Activated CD8-positive, alpha-beta T cell treated with anti-CD3 and anti-CD28 coated beads for 36 hours (primary cell): ENCODE measurements around the gene GPC5. TPM values are rescaled to one million over a fixed set of nuclear protein-coding genes. Genes with fewer than 3 reads are reported as not detected.
"Not testable (repeated sequence)": the region's sequence is repeated elsewhere in the genome, so short reads cannot be mapped to it uniquely, and the experiment has no call there.

ENCODE experiments used
- ATAC-seq: fragments of 200-7000 bp; cut with Tn5 transposase; one replicate; pipeline ENCODE4 v1.10.0; 2021; ENCODE audit warnings: mild to moderate bottlenecking, moderate library complexity
- CTCF ChIA-PET: fragments of 350-600 bp; sonication (Branson Sonifier 250); formaldehyde crosslinking; loops from one replicate; lab custom pipeline; 2021; ENCODE audit warnings: antibody characterized with exemption; lab: Charles Lee
- POLR2A ChIA-PET: fragments of 350-600 bp; sonication (Branson Sonifier 250); formaldehyde crosslinking; loops from one replicate; lab custom pipeline; 2021; ENCODE audit warnings: antibody characterized with exemption; lab: Charles Lee
- DNase-seq: peaks from one replicate; pipeline ENCODE4 v3.0.0-alpha.2; 2020
- H3K27ac Mint-ChIP-seq: one replicate; pipeline ENCODE4 v1.8.0; 2021; ENCODE audit warnings: mild to moderate bottlenecking, mixed read lengths
- H3K27me3 Mint-ChIP-seq: one replicate; pipeline ENCODE4 v1.8.0; 2021; ENCODE audit warnings: mixed read lengths
- H3K36me3 Mint-ChIP-seq: one replicate; pipeline ENCODE4 v1.8.0; 2021; ENCODE audit warnings: low read depth, mixed read lengths
- H3K4me1 Mint-ChIP-seq: one replicate; pipeline ENCODE4 v1.8.0; 2021; ENCODE audit warnings: low read depth, mixed read lengths
- H3K4me3 Mint-ChIP-seq: one replicate; pipeline ENCODE4 v1.8.0; 2021; ENCODE audit warnings: mild to moderate bottlenecking, moderate library complexity, mixed read lengths
- H3K9me3 Mint-ChIP-seq: one replicate; pipeline ENCODE4 v1.8.0; 2021; ENCODE audit warnings: mixed read lengths
- intact Hi-C: fragments of 100-400 bp; cut with micrococcal nuclease; formaldehyde crosslinking; loops from one replicate; pipeline ENCODE4 v1.10.0; 2022
- total RNA-seq, 2 experiments: library from RNA; stranded (reverse); gene quantifications; one replicate each; pipeline ENCODE4 v1.2.3, GENCODE V29; 2021
- TF ChIP-seq, protein P1 (sequence below): fragments of 200-600 bp; IDR thresholded peaks from one replicate; pipeline ENCODE4 v1.8.0; 2022; ENCODE audit warnings: antibody characterized with exemption, mild to moderate bottlenecking

The GPC5 gene
- total RNA-seq, 2 experiments from 2014 or later, result 0.13 to 0.14 TPM

DNA sequence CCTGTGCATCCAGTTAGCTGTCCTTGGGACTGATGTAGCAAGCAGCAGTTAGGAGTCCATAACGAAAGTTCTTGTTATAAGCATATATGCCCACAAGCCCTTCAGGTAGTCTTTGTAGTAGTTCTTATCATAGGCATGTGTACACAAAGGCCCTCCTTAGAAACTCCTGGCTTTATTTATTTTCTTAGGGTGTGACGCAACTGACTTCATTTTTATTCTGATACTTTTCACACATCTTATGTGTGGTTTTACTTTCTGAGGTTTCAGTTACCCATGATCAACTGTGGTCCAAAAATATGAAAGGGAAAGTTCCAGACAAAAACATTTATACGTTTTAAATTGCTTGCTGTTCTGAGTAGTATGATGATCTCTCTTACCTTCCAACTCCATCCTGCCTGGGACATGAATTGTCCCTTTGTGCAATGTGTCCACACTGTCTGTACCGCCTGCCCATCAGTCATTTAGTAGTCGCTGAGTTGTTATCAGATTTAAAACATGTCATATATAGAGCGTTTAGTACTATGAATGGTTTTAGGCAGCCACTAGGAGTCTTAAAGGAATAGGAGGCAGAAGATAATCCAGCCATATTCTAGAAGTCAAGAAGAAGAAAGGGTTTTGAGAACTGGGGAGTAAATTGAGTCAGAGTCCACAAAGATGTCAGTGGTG, 19.4 kb downstream of the GPC5 start:
- no peak overlapping the region for H3K4me3 Mint-ChIP-seq
- ATAC-seq, result no peak

DNA sequence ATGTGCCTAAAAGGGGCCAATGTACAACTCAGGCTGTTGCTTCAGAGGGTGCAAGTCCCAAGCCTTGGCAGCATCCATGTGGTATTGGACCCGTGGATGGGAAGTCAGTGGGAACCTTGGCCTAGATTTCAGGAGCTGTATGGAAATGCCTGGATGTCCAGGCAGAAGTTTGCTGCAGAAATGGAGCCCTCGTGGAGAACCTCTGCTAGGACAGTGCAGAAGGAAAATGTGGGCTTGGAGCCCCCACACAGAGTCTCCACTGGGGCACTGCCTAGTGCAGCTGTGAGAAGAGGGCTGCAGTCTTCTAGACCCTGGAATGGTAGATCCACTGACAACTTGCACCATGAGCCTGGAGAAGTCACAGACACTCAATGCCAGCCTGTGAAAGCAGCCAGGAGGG, 28.5 kb downstream of the GPC5 start:
- CTCF ChIA-PET, result no interaction called here
- intact Hi-C loops, result no loop called here
- TF ChIP-seq, protein P1, sequence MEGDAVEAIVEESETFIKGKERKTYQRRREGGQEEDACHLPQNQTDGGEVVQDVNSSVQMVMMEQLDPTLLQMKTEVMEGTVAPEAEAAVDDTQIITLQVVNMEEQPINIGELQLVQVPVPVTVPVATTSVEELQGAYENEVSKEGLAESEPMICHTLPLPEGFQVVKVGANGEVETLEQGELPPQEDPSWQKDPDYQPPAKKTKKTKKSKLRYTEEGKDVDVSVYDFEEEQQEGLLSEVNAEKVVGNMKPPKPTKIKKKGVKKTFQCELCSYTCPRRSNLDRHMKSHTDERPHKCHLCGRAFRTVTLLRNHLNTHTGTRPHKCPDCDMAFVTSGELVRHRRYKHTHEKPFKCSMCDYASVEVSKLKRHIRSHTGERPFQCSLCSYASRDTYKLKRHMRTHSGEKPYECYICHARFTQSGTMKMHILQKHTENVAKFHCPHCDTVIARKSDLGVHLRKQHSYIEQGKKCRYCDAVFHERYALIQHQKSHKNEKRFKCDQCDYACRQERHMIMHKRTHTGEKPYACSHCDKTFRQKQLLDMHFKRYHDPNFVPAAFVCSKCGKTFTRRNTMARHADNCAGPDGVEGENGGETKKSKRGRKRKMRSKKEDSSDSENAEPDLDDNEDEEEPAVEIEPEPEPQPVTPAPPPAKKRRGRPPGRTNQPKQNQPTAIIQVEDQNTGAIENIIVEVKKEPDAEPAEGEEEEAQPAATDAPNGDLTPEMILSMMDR, result no peak

More for the DNA sequence above, 19.4 kb downstream of the GPC5 start:
- ChIA-PET CTCF (no interaction called here), POLR2A (no interaction called here)
- H3K27ac Mint-ChIP-seq, result no peak overlapping the region
- no peaks in the 10 kb centered on the region for H3K27me3 Mint-ChIP-seq
- DNase-seq, result no peak
- no peaks in the 10 kb centered on the region for H3K9me3 Mint-ChIP-seq
- TF ChIP-seq, protein P1, result no peak
- H3K36me3 Mint-ChIP-seq, result no peaks in the 10 kb centered on the region
- H3K4me1 Mint-ChIP-seq, result no peaks in the 10 kb centered on the region
- intact Hi-C loops, result no loop called here

DNA sequence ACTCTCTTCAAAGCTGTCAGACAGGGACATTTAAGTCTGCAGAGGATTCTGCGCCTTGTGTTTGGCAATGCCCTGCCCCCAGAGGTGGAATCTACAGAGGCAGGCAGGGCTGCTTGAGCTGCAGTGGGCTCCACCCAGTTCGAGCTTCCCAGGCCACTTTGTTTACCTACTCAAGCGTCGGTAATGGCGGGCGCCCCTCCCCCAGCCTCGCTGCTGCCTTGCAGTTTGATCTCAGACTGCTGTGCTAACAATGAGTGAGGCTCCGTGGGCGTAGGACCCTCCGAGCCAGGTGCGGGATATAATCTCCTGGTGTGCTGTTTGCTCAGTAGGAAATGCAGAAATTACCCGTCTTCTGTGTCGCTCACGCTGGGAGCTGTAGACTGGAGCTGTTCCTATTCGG, 40.3 kb downstream of the GPC5 start:
- intact Hi-C loops, H3K27ac Mint-ChIP-seq, DNase-seq, H3K9me3 Mint-ChIP-seq, H3K4me1 Mint-ChIP-seq, H3K4me3 Mint-ChIP-seq, H3K27me3 Mint-ChIP-seq, CTCF ChIA-PET, ATAC-seq, H3K36me3 Mint-ChIP-seq: not testable (repeated sequence)
- POLR2A ChIA-PET, result interaction anchor here (1.1 kb wide), 1 partner anchor 60 kb away, joined by 4 read pairs; no protein-coding TSS in a partner anchor

More for the DNA sequence above, 28.5 kb downstream of the GPC5 start:
- Mint-ChIP-seq H3K4me1 (no peaks in the 10 kb centered on the region), H3K4me3 (no peak overlapping the region), H3K36me3 (no peaks in the 10 kb centered on the region), H3K27ac (no peak overlapping the region), H3K27me3 (peaks cover 2% of the 10 kb centered on the region), H3K9me3 (peaks cover 10% of the 10 kb centered on the region)
- POLR2A ChIA-PET, result no interaction called here
- DNase-seq (no peak), ATAC-seq (no peak)

DNA sequence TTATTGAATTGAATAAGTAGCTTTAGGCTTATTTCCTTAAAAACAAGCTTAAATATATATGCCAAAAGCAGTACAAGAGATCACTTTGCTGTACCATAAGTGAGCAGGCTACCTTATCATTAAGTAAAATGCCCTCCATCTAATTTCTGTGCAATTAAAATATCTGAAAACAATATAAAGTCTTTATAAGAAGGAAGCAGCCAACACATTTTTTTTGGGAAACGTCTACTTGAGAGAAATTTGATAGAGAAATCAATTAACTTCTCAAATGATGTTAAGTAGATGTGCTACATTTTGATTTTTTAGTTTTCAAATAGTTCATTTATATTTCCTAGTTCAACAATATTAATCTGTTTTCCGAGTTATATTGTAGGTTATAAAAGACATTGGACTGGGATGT, 52.5 kb downstream of the GPC5 start:
- Mint-ChIP-seq H3K9me3 (no peaks in the 10 kb centered on the region), H3K27me3 (peaks cover 6% of the 10 kb centered on the region), H3K4me3 (no peak overlapping the region), H3K4me1 (no peaks in the 10 kb centered on the region), H3K36me3 (no peaks in the 10 kb centered on the region), H3K27ac (no peak overlapping the region)
- ATAC-seq (no peak), DNase-seq (no peak)
- intact Hi-C loops, result no loop called here
- POLR2A ChIA-PET, result no interaction called here
- CTCF ChIA-PET, result no interaction called here
- TF ChIP-seq, protein P1, result no peak

DNA sequence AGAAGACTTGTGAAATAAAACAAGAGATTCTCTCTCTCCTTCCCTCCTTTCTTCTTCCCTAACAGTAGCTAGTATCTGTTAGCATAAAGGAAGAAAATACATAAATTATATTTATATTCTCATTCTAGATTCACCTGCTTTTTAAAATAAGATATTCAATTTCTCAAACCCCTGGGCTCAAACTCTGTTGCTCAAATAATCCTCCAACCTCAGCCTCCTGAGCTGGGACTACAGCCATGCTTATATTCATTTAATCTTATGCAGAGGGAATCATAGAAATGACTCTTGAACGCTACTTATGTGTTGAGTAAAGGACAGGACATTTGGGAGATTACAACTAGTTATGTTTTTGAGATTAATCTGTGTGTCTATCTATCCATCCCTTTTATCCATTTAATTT, 56.2 kb downstream of the GPC5 start:
- Mint-ChIP-seq H3K4me3 (no peak overlapping the region), H3K36me3 (no peaks in the 10 kb centered on the region), H3K27ac (no peak overlapping the region), H3K27me3 (peaks cover 6% of the 10 kb centered on the region), H3K9me3 (no peaks in the 10 kb centered on the region), H3K4me1 (no peaks in the 10 kb centered on the region)
- CTCF ChIA-PET, result interaction anchor here (1.2 kb wide), 1 partner anchor 141 kb away, joined by 3 read pairs; no protein-coding TSS in a partner anchor
- intact Hi-C loops, result no loop called here
- ATAC-seq, result no peak
- POLR2A ChIA-PET, result no interaction called here
- TF ChIP-seq, protein P1, result no peak
- DNase-seq, result no peak
